BLaER1 treated with 17β-estradiol and CSF1 and Interleukin-3, amounts not matched to agents 10 nM and 100 nM (cell line): ENCODE results near the gene AOC3.

Source experiments
- H3K27ac ChIP-seq, 11 experiments: shearing (Covaris generic); formaldehyde crosslinking; 2 replicates each; pipeline ENCODE4 v1.8.1; 2022
- H3K27me3 ChIP-seq, 11 experiments: shearing (Covaris generic); formaldehyde crosslinking; 2 replicates each; pipeline ENCODE4 v1.8.1; 2022
- H3K36me3 ChIP-seq, 11 experiments: shearing (Covaris generic); formaldehyde crosslinking; 2 replicates each; pipeline ENCODE4 v1.8.1; 2022
- H3K4me1 ChIP-seq, 10 experiments: shearing (Covaris generic); formaldehyde crosslinking; 2 replicates each; pipeline ENCODE4 v1.8.1; 2022
- H3K4me2 ChIP-seq, 11 experiments: shearing (Covaris generic); formaldehyde crosslinking; 2 replicates each; pipeline ENCODE4 v1.8.1; 2022
- H3K4me3 ChIP-seq, 10 experiments: shearing (Covaris generic); formaldehyde crosslinking; 2 replicates each; pipeline ENCODE4 v1.8.1; 2022
- H3K9ac ChIP-seq, 11 experiments: shearing (Covaris generic); formaldehyde crosslinking; 2 replicates each; pipeline ENCODE4 v1.8.1; 2022
- H3K9me3 ChIP-seq, 11 experiments: shearing (Covaris generic); formaldehyde crosslinking; replicated peaks in 1 of 11; 2 replicates each; pipeline ENCODE4 v1.8.1; 2022
- H4K20me1 ChIP-seq, 11 experiments: shearing (Covaris generic); formaldehyde crosslinking; 2 replicates each; pipeline ENCODE4 v1.8.1; 2022
- Cebpa-rat ChIP-seq, 11 experiments: shearing (Covaris generic); IDR thresholded peaks; 2 replicates each; pipeline ENCODE4 v1.8.1; 2022

AOC3 gene

GRCh38 chr17:42841975-42842685 lies 8.9 kb upstream of the AOC3 start:
- Histone ChIP-seq H4K20me1 (peaks cover 0 to 100% (median 87%) of the 10 kb centered on the region in 11 experiments; a peak in 19 of 22 replicates), H3K36me3 (peaks cover 81 to 97% (median 89%) of the 10 kb centered on the region in 11 experiments), H3K27me3 (no peaks in the 10 kb centered on the region), H3K4me1 (peaks cover 0 to 42% (median 11%) of the 10 kb centered on the region in 10 experiments; a peak in 10 of 20 replicates), H3K9me3 (no peaks in the 10 kb centered on the region), H3K27ac (no peak overlapping the region), H3K4me2 (no peak overlapping the region), H3K4me3 (no peak overlapping the region), H3K9ac (peak overlapping the region in 5 of 11 experiments; percentile 12 to 38 (median 22); a peak in 6 of 22 replicates)
- no peak for TF ChIP-seq Cebpa-rat (IDR thresholded peaks at IDR 0.05)

GRCh38 chr17:42843358-42843934 lies 7.6 kb upstream of the AOC3 start:
- H3K4me3 ChIP-seq = no peak overlapping the region
- H4K20me1 ChIP-seq = peaks cover 0 to 96% (median 80%) of the 10 kb centered on the region in 11 experiments; a peak in 19 of 22 replicates
- no peaks in the 10 kb centered on the region for H3K27me3 ChIP-seq
- H3K4me2 ChIP-seq = no peak overlapping the region
- no peak for TF ChIP-seq Cebpa-rat (IDR thresholded peaks at IDR 0.05)
- H3K4me1 ChIP-seq = peaks cover 0 to 46% (median 11%) of the 10 kb centered on the region in 10 experiments; a peak in 10 of 20 replicates
- no peak overlapping the region for H3K27ac ChIP-seq
- H3K9me3 ChIP-seq = no peaks in the 10 kb centered on the region
- peaks cover 68 to 84% (median 76%) of the 10 kb centered on the region in 11 experiments for H3K36me3 ChIP-seq
- peak overlapping the region in 1 of 11 experiments; percentile 2; a peak in 1 of 22 replicates for H3K9ac ChIP-seq

- Histone ChIP-seq H3K9ac (peak within 1 kb of the TSS in 3 of 11 experiments; percentile 2 to 24 (median 8); a peak in 2 of 22 replicates), H3K4me1 (peaks cover 0 to 50% (median 12%) of the 10 kb centered on the region in 10 experiments; a peak in 10 of 20 replicates), H3K36me3 (peaks cover 60 to 76% (median 68%) of the 10 kb centered on the region in 11 experiments), H4K20me1 (peaks cover 0 to 92% (median 72%) of the 10 kb centered on the region in 11 experiments; a peak in 19 of 22 replicates), H3K9me3 (no peaks in the 10 kb centered on the region), H3K27ac (no peak within 1 kb of the TSS), H3K27me3 (no peaks in the 10 kb centered on the region), H3K4me3 (no peak within 1 kb of the TSS), H3K4me2 (peak within 1 kb of the TSS in 2 of 11 experiments; percentile 33 to 49; a peak in 4 of 22 replicates)
- no peak for TF ChIP-seq Cebpa-rat (IDR thresholded peaks at IDR 0.05)
Observed at GRCh38 chr17:42844271-42844670, 6.7 kb upstream of the AOC3 start, which contains the start of gene AOC2. Gene AOC2, plus strand, starts transcription at chr17:42844580. Its CDS starts 47 bp downstream, at chr17:42844627.

- Histone ChIP-seq H3K4me3 (no peak overlapping the region), H3K9me3 (no peaks in the 10 kb centered on the region), H3K4me2 (peak overlapping the region in 2 of 11 experiments; percentile 33 to 49; a peak in 4 of 22 replicates), H4K20me1 (peaks cover 0 to 85% (median 67%) of the 10 kb centered on the region in 11 experiments; a peak in 19 of 22 replicates), H3K27ac (no peak overlapping the region), H3K36me3 (peaks cover 53 to 69% (median 61%) of the 10 kb centered on the region in 11 experiments), H3K27me3 (no peaks in the 10 kb centered on the region), H3K4me1 (peaks cover 0 to 56% (median 18%) of the 10 kb centered on the region in 10 experiments; a peak in 12 of 20 replicates), H3K9ac (peak overlapping the region in 1 of 11 experiments; percentile 8; a peak in 1 of 22 replicates)
- no peak for TF ChIP-seq Cebpa-rat (IDR thresholded peaks at IDR 0.05)
Observed at GRCh38 chr17:42844761-42845555, 6.0 kb upstream of the AOC3 start.

- TF ChIP-seq Cebpa-rat (IDR thresholded peaks at IDR 0.05) = no peak
- H3K9me3 ChIP-seq = no peaks in the 10 kb centered on the region
- peaks cover 47 to 63% (median 55%) of the 10 kb centered on the region in 11 experiments for H3K36me3 ChIP-seq
- no peaks in the 10 kb centered on the region for H3K27me3 ChIP-seq
- H3K4me1 ChIP-seq = peaks cover 0 to 60% (median 22%) of the 10 kb centered on the region in 10 experiments; a peak in 12 of 20 replicates
- no peak overlapping the region for H3K4me3 ChIP-seq
- peak overlapping the region in 3 of 11 experiments; percentile 8 to 47 (median 24); a peak in 2 of 22 replicates for H3K9ac ChIP-seq
- peak overlapping the region in 5 of 11 experiments; percentile 10 to 49 (median 18); a peak in 7 of 22 replicates for H3K4me2 ChIP-seq
- peak overlapping the region in 1 of 11 experiments; percentile 15; a peak in 1 of 22 replicates for H3K27ac ChIP-seq
- H4K20me1 ChIP-seq = peaks cover 0 to 79% (median 62%) of the 10 kb centered on the region in 11 experiments; a peak in 19 of 22 replicates
Observed at GRCh38 chr17:42845556-42845917, 5.5 kb upstream of the AOC3 start.

GRCh38 chr17:42845918-42846593 lies 4.9 kb upstream of the AOC3 start:
- Histone ChIP-seq H3K9ac (peak overlapping the region in 3 of 11 experiments; percentile 17 to 47 (median 24); a peak in 2 of 22 replicates), H3K27me3 (no peaks in the 10 kb centered on the region), H3K9me3 (no peaks in the 10 kb centered on the region), H3K4me1 (peaks cover 0 to 60% (median 22%) of the 10 kb centered on the region in 10 experiments; a peak in 12 of 20 replicates), H4K20me1 (peaks cover 0 to 74% (median 57%) of the 10 kb centered on the region in 11 experiments; a peak in 19 of 22 replicates), H3K27ac (peak overlapping the region in 2 of 11 experiments; percentile 15 to 20; a peak in 2 of 22 replicates), H3K36me3 (peaks cover 42 to 58% (median 50%) of the 10 kb centered on the region in 11 experiments), H3K4me2 (peak overlapping the region in 5 of 11 experiments; percentile 10 to 49 (median 18); a peak in 7 of 22 replicates), H3K4me3 (no peak overlapping the region)
- no peak for TF ChIP-seq Cebpa-rat (IDR thresholded peaks at IDR 0.05)

GRCh38 chr17:42846594-42847280 lies 4.3 kb upstream of the AOC3 start:
- no peak overlapping the region for H3K4me3 ChIP-seq
- H3K36me3 ChIP-seq = peaks cover 35 to 51% (median 43%) of the 10 kb centered on the region in 11 experiments
- H3K4me1 ChIP-seq = peaks cover 0 to 59% (median 22%) of the 10 kb centered on the region in 10 experiments; a peak in 12 of 20 replicates
- H3K9me3 ChIP-seq = no peaks in the 10 kb centered on the region
- peak overlapping the region in 4 of 11 experiments; percentile 6 to 49 (median 22); a peak in 4 of 22 replicates for H3K4me2 ChIP-seq
- H3K27me3 ChIP-seq = no peaks in the 10 kb centered on the region
- no peak for TF ChIP-seq Cebpa-rat (IDR thresholded peaks at IDR 0.05)
- peak overlapping the region in 2 of 11 experiments; percentile 8 to 17; a peak in 1 of 22 replicates for H3K9ac ChIP-seq
- H3K27ac ChIP-seq = peak overlapping the region in 2 of 11 experiments; percentile 15 to 20; a peak in 2 of 22 replicates
- H4K20me1 ChIP-seq = peaks cover 0 to 67% (median 52%) of the 10 kb centered on the region in 11 experiments; a peak in 19 of 22 replicates
